CD4-positive, alpha-beta T cell treated with Interleukin-12 subunit alpha and Interleukin-12 subunit beta, for 1 hour (primary cell): Measurements from ENCODE around the gene PADI3.
"Not testable (repeated sequence)": the region's sequence is repeated elsewhere in the genome, so short reads cannot be mapped to it uniquely, and the experiment has no call there.

Experiments used
- DNase-seq: peaks from one replicate; pipeline ENCODE4 v3.0.0-alpha.2; 2020

Gene PADI3

GRCh38 chr1:17307329-17307728 lies 58.4 kb downstream of the PADI3 start:
- DNase-seq = no peak

- no peak for DNase-seq
Observed at GRCh38 chr1:17307946-17308345, 59.0 kb downstream of the PADI3 start, which contains the start of gene PADI4. Gene PADI4 (plus strand): TSS chr1:17308197. CDS start chr1:17308223, 26 bp downstream.

GRCh38 chr1:17308593-17308992 lies 59.7 kb downstream of the PADI3 start:
- no peak for DNase-seq

- DNase-seq = no peak
Observed at GRCh38 chr1:17309426-17310067, 60.6 kb downstream of the PADI3 start.

- no peak for DNase-seq
Observed at GRCh38 chr1:17310068-17310640, 61.3 kb downstream of the PADI3 start.

- DNase-seq = no peak
Observed at GRCh38 chr1:17313530-17314309, 64.8 kb downstream of the PADI3 start.

GRCh38 chr1:17314491-17314971 lies 65.6 kb downstream of the PADI3 start:
- no peak for DNase-seq

GRCh38 chr1:17315542-17316130 lies 66.7 kb downstream of the PADI3 start:
- no peak for DNase-seq

- DNase-seq = no peak
Observed at GRCh38 chr1:17316704-17317103, 67.8 kb downstream of the PADI3 start.

GRCh38 chr1:17318262-17318661 lies 69.4 kb downstream of the PADI3 start:
- DNase-seq = no peak

GRCh38 chr1:17319561-17320350 lies 70.9 kb downstream of the PADI3 start:
- no peak for DNase-seq

GRCh38 chr1:17321857-17322390 lies 73.0 kb downstream of the PADI3 start:
- DNase-seq = not testable (repeated sequence)

- no peak for DNase-seq
Observed at GRCh38 chr1:17328855-17329254, 80.0 kb downstream of the PADI3 start.

- no peak for DNase-seq
Observed at GRCh38 chr1:17329610-17330009, 80.7 kb downstream of the PADI3 start.

GRCh38 chr1:17330856-17331255 lies 82.0 kb downstream of the PADI3 start:
- no peak for DNase-seq

GRCh38 chr1:17333081-17333480 lies 84.2 kb downstream of the PADI3 start:
- DNase-seq = no peak
